Subcutaneous abdominal adipose tissue (tissue), 5 donors: ENCODE measurements around the gene LENEP.

ENCODE experiments used
- H3K27ac ChIP-seq: one replicate; pipeline ENCODE4 v1.7.0; 2013; ENCODE audit warnings: low read depth, mild to moderate bottlenecking, inconsistent platforms, low read length, moderate library complexity
- H3K27me3 ChIP-seq, 5 donors: one replicate each; pipeline ENCODE4 v1.7.0; 2013; ENCODE audit warnings: low read length in 5 of 5, inconsistent platforms in 1 of 5; ENCODE audit not compliant: control insufficient read depth in 5 of 5, insufficient read depth in 4 of 5
- H3K36me3 ChIP-seq, 5 donors: one replicate each; pipeline ENCODE4 v1.7.0; 2013; ENCODE audit warnings: low read length in 5 of 5; ENCODE audit not compliant: control insufficient read depth in 5 of 5, insufficient read depth in 5 of 5
- H3K4me1 ChIP-seq, 5 donors: one replicate each; pipeline ENCODE4 v1.7.0; 2013; ENCODE audit warnings: low read length in 5 of 5, mild to moderate bottlenecking in 3 of 5, moderate library complexity in 1 of 5; ENCODE audit not compliant: control insufficient read depth in 5 of 5, insufficient read depth in 5 of 5
- H3K4me3 ChIP-seq, 5 donors: one replicate each; pipeline ENCODE4 v1.7.0; 2013; ENCODE audit warnings: low read length in 5 of 5, low read depth in 1 of 5
- H3K9ac ChIP-seq, 5 donors: one replicate each; pipeline ENCODE4 v1.7.0; 2013; ENCODE audit warnings: low read length in 5 of 5, mild to moderate bottlenecking in 4 of 5, moderate library complexity in 3 of 5
- H3K9me3 ChIP-seq, 5 donors: one replicate each; pipeline ENCODE4 v1.7.0; 2013; ENCODE audit warnings: low read length in 5 of 5; ENCODE audit not compliant: control insufficient read depth in 5 of 5
- donor health status: healthy.
- donor health status: healthy.
- donor health status: healthy.
- donor health status: healthy.
- donor health status: healthy.

Gene LENEP

DNA sequence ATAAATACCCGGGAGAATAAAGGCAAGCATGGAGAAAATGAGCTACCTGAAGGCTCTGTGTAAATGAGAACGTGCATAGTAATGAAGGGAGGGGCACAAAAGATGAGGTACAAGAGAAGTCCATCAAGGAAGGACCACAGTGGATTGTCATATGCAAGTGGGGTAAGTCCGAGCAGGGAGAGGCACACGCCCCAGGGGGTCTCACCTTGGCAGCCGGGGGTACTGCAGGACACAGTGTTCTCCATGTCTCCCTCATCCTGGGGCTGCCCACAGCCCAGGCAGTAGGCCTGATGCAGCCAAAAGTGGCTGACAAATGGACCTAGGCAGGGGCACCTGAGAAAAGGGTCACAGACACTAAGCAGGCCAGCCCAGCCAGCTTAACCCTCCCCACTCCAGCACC, 30.2 kb downstream of the LENEP start:
- H3K27me3 ChIP-seq: no peaks in the 10 kb centered on the region
- no peak overlapping the region for H3K4me3 ChIP-seq
- H3K27ac ChIP-seq: no peak overlapping the region
- H3K9ac ChIP-seq: no peak overlapping the region
- no peaks in the 10 kb centered on the region for H3K36me3 ChIP-seq
- no peaks in the 10 kb centered on the region for H3K9me3 ChIP-seq
- peaks cover 0 to 11% (median 8%) of the 10 kb centered on the region in 5 donors for H3K4me1 ChIP-seq

DNA sequence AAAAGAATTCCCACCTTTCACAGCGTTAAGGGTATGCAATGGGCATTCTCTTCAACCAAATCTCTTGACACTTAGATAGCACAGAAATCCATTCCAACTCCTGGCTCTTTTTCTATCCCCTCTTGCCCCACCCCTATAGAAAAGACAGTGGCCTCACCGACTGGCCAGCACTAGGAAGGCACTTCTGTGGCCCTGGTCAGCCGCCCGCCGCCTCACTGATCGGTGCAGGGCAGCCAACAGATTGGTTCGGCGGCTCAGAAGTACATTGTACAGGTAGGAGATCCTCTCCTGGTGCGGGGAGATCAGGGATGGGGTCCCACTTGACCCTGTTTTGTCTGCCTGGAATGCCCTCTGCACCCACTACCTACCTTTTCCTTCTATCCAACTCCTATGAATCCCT, 30.9 kb downstream of the LENEP start:
- H3K36me3 ChIP-seq: no peaks in the 10 kb centered on the region
- no peak overlapping the region for H3K27ac ChIP-seq
- peaks cover 0 to 4% (median under 1%) of the 10 kb centered on the region in 5 donors for H3K4me1 ChIP-seq
- H3K9me3 ChIP-seq: no peaks in the 10 kb centered on the region
- no peak overlapping the region for H3K9ac ChIP-seq
- H3K27me3 ChIP-seq: no peaks in the 10 kb centered on the region
- H3K4me3 ChIP-seq: no peak overlapping the region

DNA sequence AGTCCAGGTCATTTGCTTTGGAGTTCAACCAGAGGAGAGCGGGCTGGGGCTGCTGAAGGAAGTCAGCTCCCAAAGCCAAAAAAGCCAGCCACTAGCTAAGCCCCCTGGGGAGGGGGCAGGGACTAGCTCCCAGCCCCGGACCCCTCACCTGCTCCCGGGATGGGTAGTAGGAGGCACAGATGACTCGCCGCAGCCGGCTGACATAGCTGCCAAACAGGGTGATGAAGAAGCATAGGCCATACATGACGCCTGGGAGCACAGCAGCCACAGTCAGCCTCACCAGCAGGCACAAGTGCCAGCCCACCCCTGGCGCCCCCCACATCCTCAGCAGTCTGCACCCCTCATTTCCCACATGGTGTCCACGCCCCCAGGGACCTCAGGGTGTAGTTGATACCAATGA, 32.8 kb downstream of the LENEP start:
- H3K9me3 ChIP-seq: no peaks in the 10 kb centered on the region
- H3K27me3 ChIP-seq: no peaks in the 10 kb centered on the region
- H3K36me3 ChIP-seq: no peaks in the 10 kb centered on the region
- H3K4me3 ChIP-seq: no peak overlapping the region
- no peak overlapping the region for H3K9ac ChIP-seq
- H3K27ac ChIP-seq: no peak overlapping the region
- H3K4me1 ChIP-seq: no peaks in the 10 kb centered on the region

DNA sequence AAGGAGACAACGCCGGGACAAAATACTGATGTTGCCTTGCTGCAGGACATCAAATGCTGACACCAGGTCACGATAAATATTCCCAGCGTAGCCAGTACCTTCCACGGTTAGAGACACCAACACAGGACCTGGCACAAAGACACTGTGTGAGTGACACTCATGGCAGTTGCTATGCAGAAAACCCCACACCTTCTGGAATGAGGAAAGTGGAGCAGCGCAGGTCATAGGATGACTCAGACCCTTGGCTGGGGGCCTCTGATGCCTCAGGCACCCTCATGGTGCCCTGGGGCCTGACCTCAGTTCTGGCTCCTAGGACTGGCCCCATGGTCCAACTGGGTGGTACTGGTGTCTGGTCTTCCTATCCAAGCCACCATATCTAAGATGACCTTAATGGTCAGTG, 33.2 kb downstream of the LENEP start:
- Histone ChIP-seq H3K9ac (no peak overlapping the region), H3K27me3 (no peaks in the 10 kb centered on the region), H3K27ac (no peak overlapping the region), H3K36me3 (no peaks in the 10 kb centered on the region), H3K9me3 (no peaks in the 10 kb centered on the region), H3K4me3 (no peak overlapping the region), H3K4me1 (no peaks in the 10 kb centered on the region)

DNA sequence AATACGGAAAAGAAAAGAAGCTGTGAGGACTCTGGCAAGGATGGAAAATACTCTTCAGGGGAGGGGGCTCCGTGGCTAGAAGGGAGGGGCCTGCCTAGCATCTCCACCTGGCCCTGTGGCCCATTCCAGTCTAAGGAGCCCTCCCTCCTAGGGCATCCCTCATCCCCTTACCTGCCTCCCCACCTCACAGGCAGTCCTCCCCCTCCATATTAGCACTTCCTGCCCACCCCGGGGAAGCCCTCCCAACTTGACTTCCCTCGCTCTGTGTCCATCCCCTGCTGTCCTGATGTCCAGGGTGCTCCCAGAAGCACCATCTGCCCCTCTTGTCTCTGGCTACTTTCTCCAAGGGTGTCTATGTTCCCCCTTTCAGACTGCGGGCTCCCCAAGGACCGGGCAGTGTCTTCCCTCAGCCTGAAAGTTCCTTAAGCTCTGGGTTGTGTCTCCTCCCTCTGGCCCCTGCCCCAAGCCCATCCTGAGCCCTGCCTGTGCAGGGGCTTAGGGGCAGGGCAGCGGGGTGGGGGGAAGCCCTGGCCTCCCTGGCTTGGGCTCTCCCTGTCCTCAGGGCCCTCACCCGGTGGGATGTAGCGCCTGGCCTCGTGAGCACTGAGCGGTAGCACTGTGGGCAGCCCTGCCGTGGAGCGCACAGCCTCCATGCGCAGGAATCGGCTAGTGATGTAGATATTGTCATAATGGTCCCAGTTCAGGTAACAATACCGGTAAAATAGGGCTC, 36.3 kb downstream of the LENEP start:
- Histone ChIP-seq H3K36me3 (no peaks in the 10 kb centered on the region), H3K9ac (no peak overlapping the region), H3K27me3 (no peaks in the 10 kb centered on the region), H3K9me3 (no peaks in the 10 kb centered on the region), H3K4me1 (no peaks in the 10 kb centered on the region), H3K4me3 (no peak overlapping the region), H3K27ac (no peak overlapping the region)

DNA sequence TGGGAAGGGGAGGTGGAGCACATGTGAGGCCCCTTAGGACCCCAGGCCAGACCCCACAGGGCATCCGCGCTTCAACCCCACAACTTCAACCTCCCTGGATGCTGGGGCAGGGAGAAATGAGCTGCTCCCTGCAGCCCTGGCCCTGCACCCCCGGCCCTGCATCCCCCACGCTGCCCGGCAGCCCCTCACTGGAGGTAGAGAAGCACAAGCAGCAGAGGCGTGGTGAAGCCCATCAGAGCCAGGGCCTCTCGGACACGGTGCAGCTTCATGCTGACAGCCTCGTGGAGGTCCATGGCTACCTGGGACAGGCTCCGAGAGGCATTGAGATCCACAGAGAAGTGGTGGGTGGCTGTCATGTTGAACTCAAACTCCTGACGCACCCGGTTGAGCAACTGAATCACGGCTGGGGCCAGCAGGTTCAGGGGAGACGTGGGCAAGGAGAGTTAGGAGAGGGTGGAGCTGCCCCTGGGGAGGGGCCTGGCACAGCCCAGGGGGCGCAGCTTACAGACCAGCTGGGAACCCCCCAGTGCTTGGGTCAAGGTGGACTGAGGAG, 36.9 kb downstream of the LENEP start:
- no peaks in the 10 kb centered on the region for H3K27me3 ChIP-seq
- H3K4me3 ChIP-seq: no peak overlapping the region
- no peak overlapping the region for H3K27ac ChIP-seq
- no peaks in the 10 kb centered on the region for H3K36me3 ChIP-seq
- no peak overlapping the region for H3K9ac ChIP-seq
- H3K9me3 ChIP-seq: no peaks in the 10 kb centered on the region
- H3K4me1 ChIP-seq: no peaks in the 10 kb centered on the region

DNA sequence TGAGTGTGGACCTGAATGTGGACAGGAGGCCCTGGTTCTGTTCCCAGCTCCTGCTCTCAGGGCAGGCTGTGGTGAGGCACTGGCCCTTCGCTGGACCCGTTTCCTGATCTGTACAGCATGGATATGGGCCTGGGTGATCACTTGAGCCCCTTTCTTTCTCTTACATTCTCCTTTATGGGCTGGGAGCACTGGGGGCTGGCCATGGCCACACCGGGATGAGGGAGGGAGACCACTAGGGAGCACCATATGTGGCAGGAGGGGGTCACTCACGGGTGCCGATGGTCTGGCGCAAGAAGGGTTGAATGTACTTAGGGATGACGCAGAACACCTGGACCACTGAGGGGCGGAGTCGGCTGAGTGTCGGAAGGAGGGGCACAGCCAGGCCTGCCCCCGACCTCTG, 37.5 kb downstream of the LENEP start:
- peaks cover 0 to under 1% (median 0%) of the 10 kb centered on the region in 5 donors for H3K4me1 ChIP-seq
- no peaks in the 10 kb centered on the region for H3K9me3 ChIP-seq

DNA sequence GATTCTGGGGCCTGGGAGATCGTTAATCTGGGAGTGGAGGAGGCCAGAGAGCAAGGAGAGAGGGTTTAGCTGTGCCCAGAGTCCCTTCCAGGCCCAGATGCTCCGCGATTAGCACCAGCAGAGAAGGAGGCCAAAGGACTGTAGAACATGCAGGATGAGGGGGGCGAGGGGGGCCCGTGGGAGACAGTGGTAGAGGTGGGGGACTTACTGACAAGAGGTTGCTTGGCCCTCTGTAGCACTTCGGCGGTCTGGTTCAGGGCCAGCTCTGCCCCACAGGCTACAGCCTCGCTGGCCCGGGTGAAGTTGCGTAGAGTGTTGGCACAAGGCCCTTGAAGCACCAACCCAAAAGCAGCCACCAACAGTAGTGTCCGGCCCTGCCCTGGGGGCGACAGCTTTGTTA, 39.5 kb downstream of the LENEP start:
- H3K27ac ChIP-seq: no peak overlapping the region
- no peaks in the 10 kb centered on the region for H3K36me3 ChIP-seq
- H3K27me3 ChIP-seq: no peaks in the 10 kb centered on the region
- no peaks in the 10 kb centered on the region for H3K9me3 ChIP-seq
- H3K4me3 ChIP-seq: no peak overlapping the region
- peaks cover 0 to 14% (median 11%) of the 10 kb centered on the region in 5 donors for H3K4me1 ChIP-seq
- H3K9ac ChIP-seq: no peak overlapping the region

More for the DNA sequence above, 37.5 kb downstream of the LENEP start:
- no peak overlapping the region for H3K9ac ChIP-seq
- no peak overlapping the region for H3K4me3 ChIP-seq
- H3K27ac ChIP-seq: no peak overlapping the region
- H3K36me3 ChIP-seq: no peaks in the 10 kb centered on the region
- H3K27me3 ChIP-seq: no peaks in the 10 kb centered on the region

DNA sequence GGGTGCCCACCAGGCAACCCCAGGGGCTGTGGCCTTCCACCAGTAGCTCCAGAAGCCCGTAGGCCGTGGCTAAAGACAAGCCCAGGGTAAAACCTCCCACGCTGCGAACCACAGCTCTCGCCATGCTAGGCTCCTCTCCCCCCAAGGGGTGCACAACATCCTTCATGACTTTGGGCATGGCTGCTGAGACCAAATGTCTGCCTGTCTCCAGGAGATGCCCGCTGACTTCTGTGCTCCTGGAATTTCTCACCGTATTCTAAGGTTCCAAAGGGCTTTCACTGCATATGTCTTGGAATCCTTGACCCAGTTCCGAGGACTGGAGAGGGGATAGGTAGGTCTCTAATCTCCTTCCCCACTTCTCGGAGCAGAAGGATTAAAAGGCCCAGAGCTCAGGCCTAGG, 40.1 kb downstream of the LENEP start, which contains the start of the genes DCST1 and DCST2:
Gene DCST1, plus strand, starts transcription at position 301 of the 400 bp plus-strand sequence. CDS start 213 bp downstream, outside the sequence.
Gene DCST2, minus strand, starts transcription at position 258 of the 400 bp plus-strand sequence. Its CDS starts 80 bp downstream, at position 178.
- no peaks in the 10 kb centered on the region for H3K27me3 ChIP-seq
- H3K36me3 ChIP-seq: no peaks in the 10 kb centered on the region
- H3K4me1 ChIP-seq: peaks cover 0 to 17% (median 11%) of the 10 kb centered on the region in 5 donors
- H3K9me3 ChIP-seq: no peaks in the 10 kb centered on the region
- no peak within 1 kb of the TSS for H3K27ac ChIP-seq
- no peak within 1 kb of the TSS for H3K4me3 ChIP-seq
- H3K9ac ChIP-seq: no peak within 1 kb of the TSS

DNA sequence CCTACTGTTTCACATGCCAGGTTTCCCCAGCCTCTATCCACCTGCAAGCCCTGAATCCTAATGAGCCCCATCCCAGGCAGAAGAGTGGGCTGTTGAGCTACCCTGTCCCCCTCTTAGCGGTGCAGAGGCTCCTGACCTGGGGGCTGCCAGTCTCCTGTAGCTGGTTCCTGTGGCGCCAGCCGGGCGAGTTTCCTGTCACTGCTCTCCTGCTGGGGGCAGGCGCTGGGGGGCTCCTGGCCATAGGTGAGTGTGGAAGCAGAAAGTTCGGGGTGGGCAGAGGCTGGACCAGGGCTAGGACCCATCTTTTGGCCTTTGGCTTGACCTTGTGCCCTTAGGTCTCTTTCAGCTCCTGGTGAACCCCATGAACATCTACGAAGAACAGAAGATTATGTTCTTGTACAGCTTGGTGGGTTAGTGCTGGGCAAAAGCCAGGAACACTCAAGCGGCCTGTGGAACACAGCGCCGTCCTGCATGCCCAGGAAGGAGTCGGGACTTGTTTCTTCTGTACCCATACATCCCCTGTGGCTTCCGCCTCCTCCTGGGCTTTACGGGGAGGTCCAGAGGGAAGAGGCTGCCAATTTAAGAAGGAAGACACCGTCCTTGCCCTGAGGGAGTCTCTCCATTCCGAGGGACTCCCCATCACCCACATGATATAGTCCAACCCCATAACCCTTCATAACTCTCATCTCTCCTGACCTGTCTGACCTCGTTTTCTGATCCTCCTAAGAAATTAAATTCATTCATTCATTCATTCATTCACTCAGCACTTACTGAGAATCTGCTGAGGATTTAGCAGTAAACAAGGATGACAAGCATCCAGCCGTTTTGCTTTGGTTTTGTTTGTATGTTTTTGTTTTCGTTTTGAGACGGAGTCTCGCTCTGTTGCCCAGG, 41.2 kb downstream of the LENEP start:
- Histone ChIP-seq H3K4me3 (no peak overlapping the region), H3K9ac (no peak overlapping the region), H3K9me3 (no peaks in the 10 kb centered on the region), H3K4me1 (peaks cover 0 to 23% (median 18%) of the 10 kb centered on the region in 5 donors), H3K36me3 (no peaks in the 10 kb centered on the region), H3K27ac (no peak overlapping the region), H3K27me3 (no peaks in the 10 kb centered on the region)
